Measurements from ENCODE around the gene CRLF3. TPM values are rescaled to one million over a fixed set of nuclear protein-coding genes. Genes with fewer than 3 reads are reported as not detected.

The CRLF3 gene, protein sequence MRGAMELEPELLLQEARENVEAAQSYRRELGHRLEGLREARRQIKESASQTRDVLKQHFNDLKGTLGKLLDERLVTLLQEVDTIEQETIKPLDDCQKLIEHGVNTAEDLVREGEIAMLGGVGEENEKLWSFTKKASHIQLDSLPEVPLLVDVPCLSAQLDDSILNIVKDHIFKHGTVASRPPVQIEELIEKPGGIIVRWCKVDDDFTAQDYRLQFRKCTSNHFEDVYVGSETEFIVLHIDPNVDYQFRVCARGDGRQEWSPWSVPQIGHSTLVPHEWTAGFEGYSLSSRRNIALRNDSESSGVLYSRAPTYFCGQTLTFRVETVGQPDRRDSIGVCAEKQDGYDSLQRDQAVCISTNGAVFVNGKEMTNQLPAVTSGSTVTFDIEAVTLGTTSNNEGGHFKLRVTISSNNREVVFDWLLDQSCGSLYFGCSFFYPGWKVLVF
- total RNA-seq = 10 to 100 TPM; 47.1 to 47.7 TPM

DNA sequence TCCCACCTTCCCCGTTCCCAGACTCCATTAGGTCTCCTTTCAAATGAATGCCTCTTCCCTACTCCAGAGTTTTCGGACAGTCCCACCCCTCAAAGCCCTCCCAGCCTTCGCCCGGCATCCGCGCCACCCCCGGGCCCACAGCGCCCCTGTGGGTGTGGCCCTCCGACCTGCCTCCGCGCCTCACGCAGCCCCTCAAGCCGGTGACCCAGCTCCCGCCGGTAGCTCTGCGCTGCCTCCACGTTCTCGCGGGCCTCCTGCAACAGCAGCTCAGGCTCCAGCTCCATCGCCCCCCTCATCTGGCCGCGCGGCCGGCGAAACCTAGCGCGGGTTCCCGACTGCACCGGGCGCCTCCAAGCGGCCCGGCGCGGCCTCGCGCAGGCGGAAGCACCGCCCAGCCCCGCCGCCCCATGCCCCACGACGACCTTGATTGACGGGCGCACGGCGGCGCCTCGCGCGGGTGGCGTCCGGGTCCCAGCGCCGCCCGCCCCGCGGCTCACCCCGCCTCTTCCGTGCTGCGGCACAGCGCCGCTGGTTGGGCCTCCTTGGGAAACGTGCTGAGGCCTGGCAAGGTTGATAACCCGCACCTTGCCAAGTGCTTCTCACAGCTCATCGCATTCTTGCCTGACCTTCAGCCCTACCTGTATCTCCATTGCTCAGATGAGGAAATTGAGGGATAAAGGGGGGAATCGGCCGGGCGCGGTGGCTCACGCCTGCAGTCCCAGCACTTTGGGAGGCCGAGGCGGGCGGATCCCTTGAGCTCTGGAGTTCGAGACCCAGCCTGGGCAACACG is at the start of gene CRLF3:
Gene CRLF3 (minus strand): TSS at position 337 of the 790 bp plus-strand sequence. CDS start 41 bp downstream, at position 296.
- CTCF ChIA-PET = interaction anchor here (0.6 to 8.5 kb wide), 16 partner anchors 10 to 348 kb away, joined by 3 to 170 read pairs (median 3); partner anchors contain the start of gene GOSR1
- intact Hi-C loops (cut with micrococcal nuclease) = loop anchor here (1.0 to 5.0 kb wide), 10 partner anchors 8 to 707 kb away; partner anchors contain the start of genes GOSR1, NSRP1 and TMIGD1

DNA sequence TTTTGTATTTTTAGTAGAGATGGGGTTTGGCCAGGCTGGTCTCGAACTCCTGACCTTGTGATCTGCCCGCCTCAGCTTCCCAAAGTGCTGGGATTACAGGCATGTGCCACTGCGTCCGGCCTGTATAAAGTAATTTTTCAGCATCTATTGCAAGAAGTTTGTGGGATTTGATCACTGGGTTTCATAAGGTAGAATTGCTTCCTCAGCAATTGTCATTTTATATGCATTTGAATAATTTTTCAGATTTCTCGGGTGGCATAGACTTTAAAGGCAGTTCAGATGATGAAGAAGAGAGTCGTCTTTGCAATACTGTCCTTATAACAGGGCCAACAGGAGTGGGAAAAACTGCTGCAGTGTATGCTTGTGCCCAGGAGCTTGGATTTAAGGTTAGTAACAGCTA is 44.5 kb upstream of the CRLF3 start:
- no peak for DNase-seq
- Mint-ChIP-seq H3K36me3 (ENCODE audit: low read depth) (peaks cover 52% of the 10 kb centered on the region), H3K9me3 (no peaks in the 10 kb centered on the region), H3K27me3 (ENCODE audit: low read depth) (no peaks in the 10 kb centered on the region), H3K27ac (no peak overlapping the region), H3K4me3 (no peak overlapping the region), H3K4me1 (ENCODE audit: low read depth) (no peaks in the 10 kb centered on the region)
- CTCF ChIA-PET = no interaction called here
- intact Hi-C loops (cut with micrococcal nuclease) = no loop called here

More for the DNA sequence above, at the start of gene CRLF3:
- Mint-ChIP-seq H3K36me3 (ENCODE audit: low read depth) (no peaks in the 10 kb centered on the region), H3K27ac (peak within 1 kb of the TSS; percentile 94), H3K4me1 (ENCODE audit: low read depth) (peaks cover 39% of the 10 kb centered on the region), H3K27me3 (ENCODE audit: low read depth) (no peaks in the 10 kb centered on the region), H3K9me3 (no peaks in the 10 kb centered on the region), H3K4me3 (peak within 1 kb of the TSS; percentile 85)
- DNase-seq = peak; percentile 91

DNA sequence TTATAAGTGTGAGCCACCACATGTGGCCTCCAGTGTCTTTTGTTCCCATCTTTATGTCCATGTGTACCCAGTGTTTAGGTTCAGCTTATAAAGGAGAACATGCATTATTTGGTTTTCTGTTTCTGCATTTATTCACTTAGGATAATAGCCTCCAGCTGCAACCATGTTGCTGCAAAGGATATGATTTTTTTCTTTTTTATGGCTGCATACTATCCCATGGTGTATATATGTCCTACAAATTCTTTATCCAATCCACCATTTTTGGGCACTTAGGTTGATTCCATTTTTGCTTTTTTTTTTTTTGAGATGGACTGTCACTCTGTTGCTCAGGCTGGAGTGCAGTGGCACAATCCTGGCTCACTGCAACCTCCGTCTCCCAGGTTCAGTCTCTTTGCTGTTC is 40.1 kb upstream of the CRLF3 start:
- DNase-seq = no peak
- Mint-ChIP-seq H3K4me1 (ENCODE audit: low read depth) (no peaks in the 10 kb centered on the region), H3K9me3 (no peaks in the 10 kb centered on the region), H3K27me3 (ENCODE audit: low read depth) (no peaks in the 10 kb centered on the region), H3K4me3 (no peak overlapping the region), H3K36me3 (ENCODE audit: low read depth) (peaks cover 43% of the 10 kb centered on the region), H3K27ac (no peak overlapping the region)
- intact Hi-C loops (cut with micrococcal nuclease) = no loop called here
- CTCF ChIA-PET = no interaction called here

DNA sequence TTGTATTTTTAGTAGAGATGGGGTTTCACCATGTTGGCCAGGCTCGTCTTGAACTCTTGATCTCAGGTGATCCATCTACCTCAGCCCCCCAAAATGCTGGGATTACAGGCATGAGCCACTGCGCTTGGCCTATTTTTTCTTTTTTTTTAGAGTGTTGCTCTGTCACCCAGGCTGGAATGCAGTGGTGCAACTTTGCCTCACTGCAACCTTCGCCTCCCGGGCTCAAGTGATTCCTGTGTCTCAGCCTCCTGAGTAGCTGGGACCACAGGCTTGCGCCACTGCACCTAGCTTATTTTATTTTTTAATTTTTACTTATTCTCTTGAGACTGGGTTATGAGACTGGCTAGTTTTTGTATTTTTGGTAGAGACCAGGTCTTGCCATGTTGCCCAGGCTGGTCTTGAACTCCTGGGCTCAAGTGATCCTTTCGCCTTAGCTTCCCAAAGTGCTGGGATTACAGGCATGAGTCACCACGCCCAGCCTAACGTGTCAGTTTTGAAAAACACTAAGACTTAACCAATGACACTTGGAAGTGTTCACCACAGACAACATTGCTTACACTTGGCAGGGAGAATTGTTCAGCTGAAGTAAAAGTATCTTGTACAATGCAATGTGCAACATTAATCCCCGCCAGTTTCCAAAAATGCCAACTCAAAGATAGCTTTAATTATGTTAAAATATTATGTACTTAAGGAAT is 34.2 kb upstream of the CRLF3 start:
- H3K27me3 Mint-ChIP-seq (ENCODE audit: low read depth) = no peaks in the 10 kb centered on the region
- no peaks in the 10 kb centered on the region for H3K9me3 Mint-ChIP-seq
- H3K4me3 Mint-ChIP-seq = no peak overlapping the region
- H3K4me1 Mint-ChIP-seq (ENCODE audit: low read depth) = no peaks in the 10 kb centered on the region
- no peak for DNase-seq
- no peak overlapping the region for H3K27ac Mint-ChIP-seq
- peaks cover 36% of the 10 kb centered on the region for H3K36me3 Mint-ChIP-seq (ENCODE audit: low read depth)
- intact Hi-C loops (cut with micrococcal nuclease) = no loop called here
- CTCF ChIA-PET = no interaction called here

DNA sequence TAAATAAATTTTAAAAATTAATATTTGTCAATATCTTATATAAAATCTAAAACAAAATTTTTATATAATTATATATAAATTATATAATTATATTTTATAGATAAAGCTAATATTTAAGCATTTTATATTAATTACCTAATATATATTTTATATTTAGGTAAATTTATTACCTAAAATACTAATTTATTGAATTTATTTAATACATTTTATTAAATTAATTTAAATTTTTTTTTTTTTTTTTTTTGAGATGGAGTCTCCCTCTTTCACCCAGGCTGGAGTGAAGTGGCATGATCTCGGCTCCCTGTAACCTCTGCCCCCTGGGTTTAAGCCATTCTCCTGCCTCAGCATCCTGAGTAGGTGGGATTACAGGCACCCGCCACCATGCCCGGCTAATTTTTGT is 29.7 kb upstream of the CRLF3 start:
- H3K36me3 Mint-ChIP-seq (ENCODE audit: low read depth) = peaks cover 33% of the 10 kb centered on the region
- no peak overlapping the region for H3K4me3 Mint-ChIP-seq
- no peaks in the 10 kb centered on the region for H3K4me1 Mint-ChIP-seq (ENCODE audit: low read depth)
- no peaks in the 10 kb centered on the region for H3K9me3 Mint-ChIP-seq
- H3K27me3 Mint-ChIP-seq (ENCODE audit: low read depth) = no peaks in the 10 kb centered on the region
- CTCF ChIA-PET = no interaction called here
- DNase-seq = no peak
- H3K27ac Mint-ChIP-seq = no peak overlapping the region
- intact Hi-C loops (cut with micrococcal nuclease) = no loop called here

DNA sequence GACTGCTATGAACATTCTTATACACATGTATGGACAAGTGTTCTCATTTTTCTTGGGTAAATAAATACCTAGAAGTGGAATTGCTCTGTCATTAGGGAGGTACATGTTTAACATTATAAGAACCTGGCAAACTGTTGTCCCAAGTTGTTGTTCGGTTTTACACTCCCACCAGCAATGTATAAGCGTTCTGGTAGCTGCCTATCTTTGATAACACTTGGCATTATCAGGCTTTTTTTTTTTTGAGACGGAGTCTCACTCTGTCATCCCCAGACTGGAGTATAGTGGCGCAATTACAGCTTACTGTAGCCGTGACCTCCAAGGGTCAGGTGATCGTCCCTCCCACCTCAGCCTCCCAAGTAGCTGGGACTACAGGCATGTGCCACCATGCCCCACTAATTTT is 23.5 kb upstream of the CRLF3 start:
- intact Hi-C loops (cut with micrococcal nuclease) = no loop called here
- Mint-ChIP-seq H3K4me3 (no peak overlapping the region), H3K4me1 (ENCODE audit: low read depth) (no peaks in the 10 kb centered on the region), H3K27ac (no peak overlapping the region), H3K9me3 (no peaks in the 10 kb centered on the region), H3K27me3 (ENCODE audit: low read depth) (no peaks in the 10 kb centered on the region), H3K36me3 (ENCODE audit: low read depth) (peaks cover 26% of the 10 kb centered on the region)
- CTCF ChIA-PET = no interaction called here
- DNase-seq = no peak

DNA sequence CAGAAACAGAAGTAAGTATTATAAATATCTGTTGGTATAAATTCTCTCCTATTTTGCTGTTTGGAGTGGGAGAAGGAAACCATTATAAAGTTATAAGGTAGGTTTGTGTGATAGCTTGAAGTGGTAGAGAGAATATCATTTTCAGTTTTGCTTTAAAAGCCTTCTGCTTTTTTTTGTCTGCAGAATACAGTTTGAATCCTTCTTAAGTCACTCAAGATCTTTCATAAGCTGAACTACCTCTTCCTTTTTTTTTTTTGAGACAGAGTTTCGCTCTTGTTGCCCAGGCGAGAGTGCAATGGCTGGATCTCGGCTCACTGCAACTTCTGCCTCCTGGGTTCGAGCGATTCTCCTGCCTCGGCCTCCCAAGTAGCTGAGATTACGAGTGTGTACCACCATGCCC is 16.3 kb upstream of the CRLF3 start:
- Mint-ChIP-seq H3K36me3 (ENCODE audit: low read depth) (peaks cover 30% of the 10 kb centered on the region), H3K27ac (no peak overlapping the region), H3K4me3 (no peak overlapping the region), H3K27me3 (ENCODE audit: low read depth) (no peaks in the 10 kb centered on the region), H3K4me1 (ENCODE audit: low read depth) (no peaks in the 10 kb centered on the region), H3K9me3 (no peaks in the 10 kb centered on the region)
- intact Hi-C loops (cut with micrococcal nuclease) = no loop called here
- no peak for DNase-seq
- CTCF ChIA-PET = no interaction called here

DNA sequence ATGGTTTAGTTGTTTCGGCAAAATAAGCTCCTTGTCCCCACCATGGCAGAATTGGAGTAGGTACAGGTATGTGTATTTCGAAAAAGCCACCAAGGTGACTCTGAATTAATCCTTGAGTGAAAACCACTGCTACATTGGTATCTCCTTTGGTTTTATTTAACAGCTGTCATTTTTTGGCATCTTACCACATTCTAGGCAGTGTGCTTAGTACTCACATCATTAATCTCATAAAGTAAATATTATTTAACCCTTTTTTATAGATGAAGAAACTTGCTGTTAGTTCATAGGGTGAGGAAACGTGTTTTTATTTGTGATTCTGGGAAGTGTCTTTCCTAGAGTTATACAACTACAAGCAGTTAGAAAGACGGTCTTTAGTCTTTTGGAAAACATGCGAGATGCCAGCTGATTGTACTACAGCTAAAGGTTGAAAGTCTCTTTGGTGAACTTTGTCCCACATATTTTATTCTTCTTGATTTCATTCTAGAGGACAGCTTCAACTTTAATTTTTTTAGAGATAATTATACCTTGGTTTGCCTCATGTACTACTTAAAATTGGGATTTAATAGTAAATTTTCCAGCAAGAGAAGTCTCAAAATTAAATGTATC is 13.8 kb upstream of the CRLF3 start:
- Mint-ChIP-seq H3K36me3 (ENCODE audit: low read depth) (peaks cover 39% of the 10 kb centered on the region), H3K27me3 (ENCODE audit: low read depth) (no peaks in the 10 kb centered on the region), H3K4me3 (no peak overlapping the region), H3K9me3 (no peaks in the 10 kb centered on the region), H3K4me1 (ENCODE audit: low read depth) (peaks cover 9% of the 10 kb centered on the region), H3K27ac (no peak overlapping the region)
- intact Hi-C loops (cut with micrococcal nuclease) = no loop called here
- no peak for DNase-seq
- CTCF ChIA-PET = interaction anchor here (0.6 kb wide), 2 partner anchors 96 to 258 kb away, joined by 3 read pairs; no protein-coding TSS in a partner anchor

DNA sequence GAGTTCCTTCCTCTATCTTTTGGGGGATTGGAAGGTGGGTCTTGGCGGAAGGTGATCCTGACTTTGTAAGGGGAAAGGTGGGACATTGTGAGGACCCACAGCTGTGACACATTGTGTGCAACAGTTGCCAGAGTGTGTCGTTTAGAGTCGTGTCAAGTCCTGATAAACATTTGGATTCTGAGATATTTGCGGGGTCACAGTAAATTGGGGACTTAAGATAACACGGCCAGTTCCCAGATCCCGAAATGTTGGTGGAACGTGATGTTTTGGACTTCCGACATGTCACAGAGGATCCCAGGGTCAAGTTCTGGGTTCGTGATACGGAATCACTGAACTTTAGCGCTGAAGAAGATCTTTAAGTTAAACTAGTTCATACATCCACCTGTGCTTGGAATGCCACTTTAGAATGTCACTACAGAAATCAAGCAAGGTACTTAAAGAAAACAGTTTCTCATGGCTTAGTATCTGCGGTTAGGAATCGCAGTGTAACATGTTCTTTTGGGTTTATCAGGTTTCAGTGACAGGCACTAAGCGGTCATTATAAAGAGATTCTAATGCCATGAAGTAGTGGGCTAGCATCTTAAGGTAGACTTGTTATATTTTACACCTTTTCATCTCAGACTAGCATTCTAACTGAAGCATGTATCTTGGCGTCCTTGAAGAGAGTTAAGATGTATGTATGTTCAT is 8.1 kb upstream of the CRLF3 start:
- no peak for DNase-seq
- intact Hi-C loops (cut with micrococcal nuclease) = loop anchor here (1.0 to 5.0 kb wide), 2 partner anchors 8 to 75 kb away; partner anchors contain the start of genes CRLF3 and TEFM
- H3K27me3 Mint-ChIP-seq (ENCODE audit: low read depth) = no peaks in the 10 kb centered on the region
- peak overlapping the region; percentile 97 for H3K4me3 Mint-ChIP-seq
- peak overlapping the region; percentile 90 for H3K27ac Mint-ChIP-seq
- CTCF ChIA-PET = no interaction called here
- peaks cover 23% of the 10 kb centered on the region for H3K36me3 Mint-ChIP-seq (ENCODE audit: low read depth)
- peaks cover 21% of the 10 kb centered on the region for H3K4me1 Mint-ChIP-seq (ENCODE audit: low read depth)
- H3K9me3 Mint-ChIP-seq = no peaks in the 10 kb centered on the region

DNA sequence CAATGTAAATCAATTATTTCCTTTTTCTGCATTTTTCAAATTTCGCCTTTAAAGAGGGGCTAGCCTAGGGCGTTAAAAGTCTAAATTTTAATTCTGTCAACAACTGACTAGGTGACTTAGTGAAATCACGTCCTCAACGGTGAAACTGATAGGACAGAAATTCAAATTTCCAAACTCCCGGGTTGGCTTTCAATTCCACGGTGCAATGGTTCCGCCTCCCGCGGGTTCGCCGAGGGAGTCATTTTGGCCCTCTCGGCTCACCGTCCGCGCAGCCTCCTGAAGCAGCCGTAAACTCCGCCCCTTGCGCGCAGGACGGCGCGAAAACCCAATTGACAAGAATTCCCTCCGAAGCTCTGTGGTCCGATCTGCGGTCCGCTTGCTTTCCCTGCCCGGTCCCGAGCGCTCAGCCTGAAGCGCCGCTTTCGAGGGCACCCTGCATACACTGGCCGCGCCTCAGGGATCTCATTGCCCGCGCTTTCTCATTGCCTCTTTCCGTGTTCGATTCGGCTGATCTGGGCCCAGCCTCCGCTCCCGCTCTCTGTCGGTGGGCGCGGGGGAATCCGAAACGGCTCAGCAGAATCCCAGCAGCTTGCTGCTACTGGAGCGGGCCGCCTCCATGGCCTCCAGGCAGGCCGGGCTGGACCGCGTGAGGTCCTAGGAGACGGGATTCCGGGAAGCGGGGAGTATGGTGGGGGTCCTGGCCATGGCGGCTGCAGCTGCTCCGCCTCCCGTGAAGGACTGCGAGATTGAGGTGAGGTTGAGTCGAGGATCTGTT is 7.4 kb upstream of the CRLF3 start, which contains the start of gene ATAD5:
Gene ATAD5 (plus strand): TSS at position 304 of the 775 bp plus-strand sequence. CDS start 382 bp downstream, at position 686.
- CTCF ChIA-PET = interaction anchor here (0.6 to 1.0 kb wide), 3 partner anchors 12 to 454 kb away, joined by 3 to 4 read pairs (median 4); no protein-coding TSS in a partner anchor
- intact Hi-C loops (cut with micrococcal nuclease) = loop anchor here (1.0 to 5.0 kb wide), 4 partner anchors 8 to 716 kb away; partner anchors contain the start of genes CRLF3, NSRP1 and TEFM
- peak; percentile 93 for DNase-seq
- H3K4me1 Mint-ChIP-seq (ENCODE audit: low read depth) = peaks cover 23% of the 10 kb centered on the region
- peak within 1 kb of the TSS; percentile 90 for H3K27ac Mint-ChIP-seq
- no peaks in the 10 kb centered on the region for H3K9me3 Mint-ChIP-seq
- H3K27me3 Mint-ChIP-seq (ENCODE audit: low read depth) = no peaks in the 10 kb centered on the region
- peak within 1 kb of the TSS; percentile 97 for H3K4me3 Mint-ChIP-seq
- H3K36me3 Mint-ChIP-seq (ENCODE audit: low read depth) = peaks cover 22% of the 10 kb centered on the region

Data from activated naive CD4-positive, alpha-beta T cell treated with anti-CD3 and anti-CD28 coated beads for 36 hours (primary cell).